GM23338 (cell line): ENCODE measurements around the gene AMFR. TPM values are rescaled to one million over a fixed set of nuclear protein-coding genes. Genes with fewer than 3 reads are reported as not detected.

ENCODE experiments used
- EZH2 ChIP-seq: fragments of 200-600 bp; sonication (generic); IDR thresholded peaks from one replicate; pipeline ENCODE4 v1.8.0; 2017; ENCODE audit warnings: antibody characterized with exemption, mild to moderate bottlenecking, low read depth; ENCODE audit not compliant: unreplicated experiment
- EZH2phosphoT487 ChIP-seq: fragments of 200-600 bp; sonication (generic); IDR thresholded peaks from one replicate; pipeline ENCODE4 v1.8.1; 2018; ENCODE audit warnings: antibody characterized with exemption; ENCODE audit not compliant: unreplicated experiment
- STAT1 ChIP-seq: IDR thresholded peaks from one replicate; pipeline ENCODE4 v1.6.1; 2016; ENCODE audit warnings: antibody characterized with exemption; ENCODE audit not compliant: unreplicated experiment
- ZNF114 ChIP-seq: fragments of 250-450 bp; sonication (Bioruptor Pico); IDR thresholded peaks from 2 replicates; pipeline ENCODE4 v1.5.0; 2020; ENCODE audit warnings: mild to moderate bottlenecking, moderate library complexity
- polyA plus RNA-seq: library from polyadenylated mRNA; unstranded; fragments of >200 nt; fragmentation: Nextera tagmentation; extraction: Ambion mirVana; gene quantifications from 2 replicates; pipeline ENCODE4 v1.2.1, GENCODE V29; 2016
- total RNA-seq: library from RNA; depleted of rRNA; stranded (reverse); fragments of >200 nt; shearing (Covaris generic); gene quantifications from 2 replicates; pipeline ENCODE4 v1.2.3, GENCODE V29; 2014
- TF ChIP-seq, protein P1 (sequence below): fragments of 250-450 bp; sonication (Bioruptor Pico); IDR thresholded peaks from 2 replicates; pipeline ENCODE4 v1.5.0; 2020; ENCODE audit warnings: mild to moderate bottlenecking, moderate library complexity
- TF ChIP-seq, protein P2 (sequence below): IDR thresholded peaks from one replicate; pipeline ENCODE4 v1.6.1; 2018; ENCODE audit warnings: antibody characterized with exemption; ENCODE audit not compliant: unreplicated experiment
- TF ChIP-seq, protein P3 (sequence below): IDR thresholded peaks from 2 replicates; pipeline ENCODE4 v1.6.1; 2016; ENCODE audit warnings: antibody characterized with exemption

The AMFR gene
- total and polyA plus RNA-seq, 2 experiments from 2014 or later = 9.0 to 41.1 TPM

DNA sequence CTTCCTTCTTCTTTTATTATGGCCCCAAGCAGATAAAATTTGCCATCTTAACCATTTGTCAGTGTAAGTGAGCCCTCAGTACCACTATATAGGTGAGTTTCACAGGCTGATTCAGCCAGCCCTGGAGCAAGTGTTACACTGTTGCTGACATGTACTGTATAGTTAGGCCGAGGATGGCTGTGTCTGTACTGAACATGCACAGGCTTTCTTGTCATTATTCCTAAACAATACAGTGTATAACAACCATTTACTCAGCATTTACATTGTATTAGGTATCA is 53.7 kb downstream of the AMFR start (continued):
- TF ChIP-seq, protein P1, sequence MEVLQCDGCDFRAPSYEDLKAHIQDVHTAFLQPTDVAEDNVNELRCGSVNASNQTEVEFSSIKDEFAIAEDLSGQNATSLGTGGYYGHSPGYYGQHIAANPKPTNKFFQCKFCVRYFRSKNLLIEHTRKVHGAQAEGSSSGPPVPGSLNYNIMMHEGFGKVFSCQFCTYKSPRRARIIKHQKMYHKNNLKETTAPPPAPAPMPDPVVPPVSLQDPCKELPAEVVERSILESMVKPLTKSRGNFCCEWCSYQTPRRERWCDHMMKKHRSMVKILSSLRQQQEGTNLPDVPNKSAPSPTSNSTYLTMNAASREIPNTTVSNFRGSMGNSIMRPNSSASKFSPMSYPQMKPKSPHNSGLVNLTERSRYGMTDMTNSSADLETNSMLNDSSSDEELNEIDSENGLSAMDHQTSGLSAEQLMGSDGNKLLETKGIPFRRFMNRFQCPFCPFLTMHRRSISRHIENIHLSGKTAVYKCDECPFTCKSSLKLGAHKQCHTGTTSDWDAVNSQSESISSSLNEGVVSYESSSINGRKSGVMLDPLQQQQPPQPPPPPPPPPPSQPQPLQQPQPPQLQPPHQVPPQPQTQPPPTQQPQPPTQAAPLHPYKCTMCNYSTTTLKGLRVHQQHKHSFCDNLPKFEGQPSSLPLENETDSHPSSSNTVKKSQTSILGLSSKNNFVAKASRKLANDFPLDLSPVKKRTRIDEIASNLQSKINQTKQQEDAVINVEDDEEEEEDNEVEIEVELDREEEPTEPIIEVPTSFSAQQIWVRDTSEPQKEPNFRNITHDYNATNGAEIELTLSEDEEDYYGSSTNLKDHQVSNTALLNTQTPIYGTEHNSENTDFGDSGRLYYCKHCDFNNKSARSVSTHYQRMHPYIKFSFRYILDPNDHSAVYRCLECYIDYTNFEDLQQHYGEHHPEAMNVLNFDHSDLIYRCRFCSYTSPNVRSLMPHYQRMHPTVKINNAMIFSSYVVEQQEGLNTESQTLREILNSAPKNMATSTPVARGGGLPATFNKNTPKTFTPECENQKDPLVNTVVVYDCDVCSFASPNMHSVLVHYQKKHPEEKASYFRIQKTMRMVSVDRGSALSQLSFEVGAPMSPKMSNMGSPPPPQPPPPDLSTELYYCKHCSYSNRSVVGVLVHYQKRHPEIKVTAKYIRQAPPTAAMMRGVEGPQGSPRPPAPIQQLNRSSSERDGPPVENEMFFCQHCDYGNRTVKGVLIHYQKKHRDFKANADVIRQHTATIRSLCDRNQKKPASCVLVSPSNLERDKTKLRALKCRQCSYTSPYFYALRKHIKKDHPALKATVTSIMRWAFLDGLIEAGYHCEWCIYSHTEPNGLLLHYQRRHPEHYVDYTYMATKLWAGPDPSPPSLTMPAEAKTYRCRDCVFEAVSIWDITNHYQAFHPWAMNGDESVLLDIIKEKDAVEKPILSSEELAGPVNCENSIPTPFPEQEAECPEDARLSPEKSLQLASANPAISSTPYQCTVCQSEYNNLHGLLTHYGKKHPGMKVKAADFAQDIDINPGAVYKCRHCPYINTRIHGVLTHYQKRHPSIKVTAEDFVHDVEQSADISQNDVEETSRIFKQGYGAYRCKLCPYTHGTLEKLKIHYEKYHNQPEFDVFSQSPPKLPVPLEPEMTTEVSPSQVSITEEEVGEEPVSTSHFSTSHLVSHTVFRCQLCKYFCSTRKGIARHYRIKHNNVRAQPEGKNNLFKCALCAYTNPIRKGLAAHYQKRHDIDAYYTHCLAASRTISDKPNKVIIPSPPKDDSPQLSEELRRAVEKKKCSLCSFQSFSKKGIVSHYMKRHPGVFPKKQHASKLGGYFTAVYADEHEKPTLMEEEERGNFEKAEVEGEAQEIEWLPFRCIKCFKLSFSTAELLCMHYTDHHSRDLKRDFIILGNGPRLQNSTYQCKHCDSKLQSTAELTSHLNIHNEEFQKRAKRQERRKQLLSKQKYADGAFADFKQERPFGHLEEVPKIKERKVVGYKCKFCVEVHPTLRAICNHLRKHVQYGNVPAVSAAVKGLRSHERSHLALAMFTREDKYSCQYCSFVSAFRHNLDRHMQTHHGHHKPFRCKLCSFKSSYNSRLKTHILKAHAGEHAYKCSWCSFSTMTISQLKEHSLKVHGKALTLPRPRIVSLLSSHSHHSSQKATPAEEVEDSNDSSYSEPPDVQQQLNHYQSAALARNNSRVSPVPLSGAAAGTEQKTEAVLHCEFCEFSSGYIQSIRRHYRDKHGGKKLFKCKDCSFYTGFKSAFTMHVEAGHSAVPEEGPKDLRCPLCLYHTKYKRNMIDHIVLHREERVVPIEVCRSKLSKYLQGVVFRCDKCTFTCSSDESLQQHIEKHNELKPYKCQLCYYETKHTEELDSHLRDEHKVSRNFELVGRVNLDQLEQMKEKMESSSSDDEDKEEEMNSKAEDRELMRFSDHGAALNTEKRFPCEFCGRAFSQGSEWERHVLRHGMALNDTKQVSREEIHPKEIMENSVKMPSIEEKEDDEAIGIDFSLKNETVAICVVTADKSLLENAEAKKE = no peak
- TF ChIP-seq STAT1 (no peak), EZH2phosphoT487 (no peak), EZH2 (no peak), ZNF114 (CRISPR knock-in tag) (no peak)
- TF ChIP-seq, protein P2, sequence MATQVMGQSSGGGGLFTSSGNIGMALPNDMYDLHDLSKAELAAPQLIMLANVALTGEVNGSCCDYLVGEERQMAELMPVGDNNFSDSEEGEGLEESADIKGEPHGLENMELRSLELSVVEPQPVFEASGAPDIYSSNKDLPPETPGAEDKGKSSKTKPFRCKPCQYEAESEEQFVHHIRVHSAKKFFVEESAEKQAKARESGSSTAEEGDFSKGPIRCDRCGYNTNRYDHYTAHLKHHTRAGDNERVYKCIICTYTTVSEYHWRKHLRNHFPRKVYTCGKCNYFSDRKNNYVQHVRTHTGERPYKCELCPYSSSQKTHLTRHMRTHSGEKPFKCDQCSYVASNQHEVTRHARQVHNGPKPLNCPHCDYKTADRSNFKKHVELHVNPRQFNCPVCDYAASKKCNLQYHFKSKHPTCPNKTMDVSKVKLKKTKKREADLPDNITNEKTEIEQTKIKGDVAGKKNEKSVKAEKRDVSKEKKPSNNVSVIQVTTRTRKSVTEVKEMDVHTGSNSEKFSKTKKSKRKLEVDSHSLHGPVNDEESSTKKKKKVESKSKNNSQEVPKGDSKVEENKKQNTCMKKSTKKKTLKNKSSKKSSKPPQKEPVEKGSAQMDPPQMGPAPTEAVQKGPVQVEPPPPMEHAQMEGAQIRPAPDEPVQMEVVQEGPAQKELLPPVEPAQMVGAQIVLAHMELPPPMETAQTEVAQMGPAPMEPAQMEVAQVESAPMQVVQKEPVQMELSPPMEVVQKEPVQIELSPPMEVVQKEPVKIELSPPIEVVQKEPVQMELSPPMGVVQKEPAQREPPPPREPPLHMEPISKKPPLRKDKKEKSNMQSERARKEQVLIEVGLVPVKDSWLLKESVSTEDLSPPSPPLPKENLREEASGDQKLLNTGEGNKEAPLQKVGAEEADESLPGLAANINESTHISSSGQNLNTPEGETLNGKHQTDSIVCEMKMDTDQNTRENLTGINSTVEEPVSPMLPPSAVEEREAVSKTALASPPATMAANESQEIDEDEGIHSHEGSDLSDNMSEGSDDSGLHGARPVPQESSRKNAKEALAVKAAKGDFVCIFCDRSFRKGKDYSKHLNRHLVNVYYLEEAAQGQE = no peak
- TF ChIP-seq, protein P3, sequence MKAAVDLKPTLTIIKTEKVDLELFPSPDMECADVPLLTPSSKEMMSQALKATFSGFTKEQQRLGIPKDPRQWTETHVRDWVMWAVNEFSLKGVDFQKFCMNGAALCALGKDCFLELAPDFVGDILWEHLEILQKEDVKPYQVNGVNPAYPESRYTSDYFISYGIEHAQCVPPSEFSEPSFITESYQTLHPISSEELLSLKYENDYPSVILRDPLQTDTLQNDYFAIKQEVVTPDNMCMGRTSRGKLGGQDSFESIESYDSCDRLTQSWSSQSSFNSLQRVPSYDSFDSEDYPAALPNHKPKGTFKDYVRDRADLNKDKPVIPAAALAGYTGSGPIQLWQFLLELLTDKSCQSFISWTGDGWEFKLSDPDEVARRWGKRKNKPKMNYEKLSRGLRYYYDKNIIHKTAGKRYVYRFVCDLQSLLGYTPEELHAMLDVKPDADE = no peak
